Bronchial epithelial cell (primary cell): Measurements from ENCODE around the gene EFNA3. TPM values are rescaled to one million over a fixed set of nuclear protein-coding genes. Genes with fewer than 3 reads are reported as not detected.

Source experiments
- DNase-seq: peaks from one replicate; pipeline ENCODE4 v3.0.0-alpha.2; 2010; ENCODE audit warnings: low read depth
- FAIRE-seq: peaks from 2 replicates; lab custom pipeline; 2011; peaks lifted over from hg19 to GRCh38; lab: Jason Lieb, UNC
- H3K27me3 ChIP-seq: 2 replicates; pipeline ENCODE4 v1.5.1; 2011; ENCODE audit warnings: low read length; ENCODE audit not compliant: control insufficient read depth, insufficient read depth
- H3K36me3 ChIP-seq: 2 replicates; pipeline ENCODE4 v1.5.1; 2011; ENCODE audit warnings: low read length; ENCODE audit not compliant: control insufficient read depth, insufficient read depth
- H3K4me3 ChIP-seq: 2 replicates; pipeline ENCODE4 v1.5.1; 2011; ENCODE audit warnings: mild to moderate bottlenecking, low read depth, low read length, control low read depth
- CTCF ChIP-seq: IDR thresholded peaks from 2 replicates; pipeline ENCODE4 v1.5.1; 2011; ENCODE audit warnings: mild to moderate bottlenecking, moderate library complexity, low read length, control low read depth, inconsistent platforms; ENCODE audit not compliant: insufficient read depth, severe bottlenecking
- total RNA-seq: library from RNA; depleted of rRNA; stranded (reverse); fragments of >200 nt; gene quantifications from 2 replicates; pipeline ENCODE4 v1.2.1, GENCODE V29; 2014

EFNA3 gene
- total RNA-seq, 1 donor from 2014 or later, result 3.7 TPM

- no peak for TF ChIP-seq CTCF
- DNase-seq (no peak), FAIRE-seq (no peak)
These were observed 735 bp upstream of the EFNA3 start for GRCh38 chr1:155077758-155078445.

GRCh38 chr1:155079210-155079486 is 511 bp downstream of the EFNA3 start:
- Histone ChIP-seq H3K36me3 (no peaks in the 10 kb centered on the region), H3K4me3 (peak overlapping the region; percentile 54), H3K27me3 (peaks cover 9% of the 10 kb centered on the region)
- no peak for TF ChIP-seq CTCF
- DNase-seq (no peak), FAIRE-seq (no peak)

More at GRCh38 chr1:155077758-155078445, 735 bp upstream of the EFNA3 start:
- no peaks in the 10 kb centered on the region for H3K36me3 ChIP-seq
- peaks cover 9% of the 10 kb centered on the region for H3K27me3 ChIP-seq
- no peak overlapping the region for H3K4me3 ChIP-seq

GRCh38 chr1:155079487-155080311 is 1.1 kb downstream of the EFNA3 start:
- no peak for DNase-seq
- peak overlapping the region; percentile 54 for H3K4me3 ChIP-seq
- no peak for FAIRE-seq
- TF ChIP-seq CTCF, result no peak
- no peaks in the 10 kb centered on the region for H3K36me3 ChIP-seq
- peaks cover 9% of the 10 kb centered on the region for H3K27me3 ChIP-seq

GRCh38 chr1:155080312-155081228 is 1.9 kb downstream of the EFNA3 start:
- FAIRE-seq, result no peak
- H3K36me3 ChIP-seq, result no peaks in the 10 kb centered on the region
- peak overlapping the region; percentile 54 for H3K4me3 ChIP-seq
- no peak for TF ChIP-seq CTCF
- peaks cover 9% of the 10 kb centered on the region for H3K27me3 ChIP-seq
- no peak for DNase-seq

DNA sequence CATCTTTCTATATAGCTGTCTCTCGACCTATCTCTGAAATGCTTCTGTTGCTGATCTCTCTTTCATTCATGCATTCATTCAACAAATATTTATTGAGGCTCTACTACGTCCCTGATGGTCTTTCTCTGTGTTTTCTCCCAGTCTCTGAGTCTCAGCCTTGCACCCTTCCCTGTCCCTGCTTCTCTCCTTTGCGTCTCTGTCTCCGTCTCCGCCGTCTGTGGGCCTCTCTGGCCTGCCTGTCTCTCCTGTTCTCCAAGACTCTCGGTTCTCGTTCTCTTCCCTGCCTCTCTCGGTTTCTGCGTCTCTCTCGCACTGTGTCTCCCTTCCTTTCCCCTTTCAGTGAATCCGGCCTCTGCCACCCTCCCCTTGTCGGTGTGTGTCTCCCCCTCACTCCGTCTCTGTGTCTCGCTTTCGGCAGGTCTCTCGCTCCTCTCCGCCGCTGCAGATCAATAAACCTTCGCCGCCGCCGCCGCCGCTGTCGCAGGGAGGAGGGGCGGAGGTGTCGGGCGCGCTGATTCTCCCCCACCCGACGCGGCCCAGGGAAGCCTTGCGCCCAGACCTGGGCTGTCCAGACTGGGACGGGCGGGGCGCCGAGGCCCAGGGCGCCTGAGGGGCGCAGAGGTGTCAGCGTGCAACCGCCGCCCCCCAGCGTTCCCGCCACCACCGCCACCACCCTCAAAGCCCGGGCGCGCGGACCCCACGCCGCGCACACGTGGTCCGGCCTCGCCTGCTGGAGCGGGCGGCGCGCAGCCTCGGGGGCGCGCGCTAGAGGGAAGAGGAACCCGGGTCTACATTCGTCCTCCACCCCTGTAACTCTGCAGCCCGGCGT is 3.0 kb downstream of the EFNA3 start:
- no peak for DNase-seq
- H3K4me3 ChIP-seq, result peak overlapping the region; percentile 12
- FAIRE-seq, result no peak
- peaks cover 9% of the 10 kb centered on the region for H3K27me3 ChIP-seq
- no peaks in the 10 kb centered on the region for H3K36me3 ChIP-seq
- no peak for TF ChIP-seq CTCF
